Naive B cell (primary cell): ENCODE measurements around the gene CBL. TPM values are rescaled to one million over a fixed set of nuclear protein-coding genes. Genes with fewer than 3 reads are reported as not detected.

Experiments
- ATAC-seq, 2 donors: fragments of 150-1000 bp; cut with Tn5 transposase; 2 replicates each; pipeline ENCODE4 v1.10.0; 2021; ENCODE audit warnings: low read depth in 2 of 2, mild to moderate bottlenecking in 2 of 2, moderate library complexity in 2 of 2
- DNase-seq: peaks from one replicate; pipeline ENCODE4 v3.0.0; 2022
- H3K27ac Mint-ChIP-seq, 6 donors: one replicate each; pipeline ENCODE4 v1.8.0; 2020 to 2022; ENCODE audit warnings: mild to moderate bottlenecking in 6 of 6, mixed read lengths in 6 of 6, moderate library complexity in 5 of 6, inconsistent platforms in 2 of 6
- H3K27me3 Mint-ChIP-seq, 3 donors: one replicate each; pipeline ENCODE4 v1.8.0; 2021 to 2022; ENCODE audit warnings: mixed read lengths in 3 of 3, mild to moderate bottlenecking in 1 of 3
- H3K36me3 Mint-ChIP-seq, 2 donors: one replicate each; pipeline ENCODE4 v1.8.0; 2020 to 2022; ENCODE audit warnings: mixed read lengths in 2 of 2, inconsistent platforms in 1 of 2, mild to moderate bottlenecking in 1 of 2
- H3K4me1 Mint-ChIP-seq, 3 donors: one replicate each; pipeline ENCODE4 v1.8.0; 2020 to 2022; ENCODE audit warnings: mixed read lengths in 3 of 3, inconsistent platforms in 1 of 3, mild to moderate bottlenecking in 1 of 3, moderate library complexity in 1 of 3
- H3K4me3 Mint-ChIP-seq, 8 donors: one replicate each; pipeline ENCODE4 v1.8.0; 2020 to 2022; ENCODE audit warnings: mild to moderate bottlenecking in 8 of 8, mixed read lengths in 8 of 8, moderate library complexity in 8 of 8, inconsistent platforms in 2 of 8
- H3K9me3 Mint-ChIP-seq, 7 donors: one replicate each; pipeline ENCODE4 v1.8.0; 2020 to 2022; ENCODE audit warnings: mixed read lengths in 7 of 7, mild to moderate bottlenecking in 5 of 7, inconsistent platforms in 2 of 7, moderate library complexity in 1 of 7
- polyA plus RNA-seq, 6 donors: library from polyadenylated mRNA; unstranded; fragments of 300-500 nt; fragmentation: Illumina TruSeq; gene quantifications; one replicate each; pipeline ENCODE4 v1.2.3, GENCODE V29; 2021; ENCODE audit warnings: low read depth in 6 of 6

Gene CBL
- polyA plus RNA-seq, 6 donors from 2014 or later = 8.3 to 22.0 (median 14.4) TPM

GRCh38 chr11:119350302-119350701 lies 144.2 kb downstream of the CBL start:
- ATAC-seq (no peak), DNase-seq (no peak)
- peaks cover 0 to under 1% (median 0%) of the 10 kb centered on the region in 3 donors for H3K4me1 Mint-ChIP-seq
- H3K36me3 Mint-ChIP-seq = no peaks in the 10 kb centered on the region
- H3K9me3 Mint-ChIP-seq = no peaks in the 10 kb centered on the region
- no peak overlapping the region for H3K27ac Mint-ChIP-seq
- H3K27me3 Mint-ChIP-seq = peaks cover 44 to 72% (median 56%) of the 10 kb centered on the region in 3 donors
- H3K4me3 Mint-ChIP-seq = no peak overlapping the region

GRCh38 chr11:119351232-119351631 lies 145.1 kb downstream of the CBL start:
- DNase-seq (no peak), ATAC-seq (no peak)
- Mint-ChIP-seq H3K9me3 (no peaks in the 10 kb centered on the region), H3K36me3 (no peaks in the 10 kb centered on the region), H3K27me3 (peaks cover 47 to 73% (median 56%) of the 10 kb centered on the region in 3 donors), H3K4me1 (peaks cover 3 to 5% (median 4%) of the 10 kb centered on the region in 3 donors), H3K4me3 (no peak overlapping the region), H3K27ac (peak overlapping the region in 1 of 6 donors; percentile 21)

GRCh38 chr11:119352857-119353260 lies 146.7 kb downstream of the CBL start:
- Mint-ChIP-seq H3K36me3 (no peaks in the 10 kb centered on the region), H3K27ac (no peak overlapping the region), H3K9me3 (no peaks in the 10 kb centered on the region), H3K4me1 (peaks cover 16 to 17% (median 16%) of the 10 kb centered on the region in 3 donors), H3K4me3 (peak overlapping the region in 1 of 8 donors; percentile 19), H3K27me3 (peaks cover 42 to 72% (median 57%) of the 10 kb centered on the region in 3 donors)
- DNase-seq (no peak), ATAC-seq (no peak)

- Mint-ChIP-seq H3K4me1 (peaks cover 28 to 35% (median 33%) of the 10 kb centered on the region in 3 donors), H3K4me3 (peak overlapping the region in 7 of 8 donors; percentile 35 to 96 (median 73)), H3K36me3 (no peaks in the 10 kb centered on the region), H3K9me3 (no peaks in the 10 kb centered on the region), H3K27me3 (peaks cover 41 to 73% (median 54%) of the 10 kb centered on the region in 3 donors), H3K27ac (peak overlapping the region in 1 of 6 donors; percentile 90)
- no peak for ATAC-seq
- no peak for DNase-seq
Measured at GRCh38 chr11:119355091-119355843, 149.1 kb downstream of the CBL start.

GRCh38 chr11:119356349-119357031 lies 150.4 kb downstream of the CBL start:
- peak overlapping the region; percentile 73 to 96 (median 94) for H3K4me3 Mint-ChIP-seq
- H3K36me3 Mint-ChIP-seq = no peaks in the 10 kb centered on the region
- ATAC-seq (peak; percentile 86 to 87), DNase-seq (peak; percentile 64)
- H3K27ac Mint-ChIP-seq = peak overlapping the region in 5 of 6 donors; percentile 45 to 89 (median 83)
- no peaks in the 10 kb centered on the region for H3K9me3 Mint-ChIP-seq
- H3K27me3 Mint-ChIP-seq = peaks cover 36 to 61% (median 42%) of the 10 kb centered on the region in 3 donors
- H3K4me1 Mint-ChIP-seq = peaks cover 28 to 35% (median 33%) of the 10 kb centered on the region in 3 donors

- ATAC-seq (no peak), DNase-seq (no peak)
- H3K4me3 Mint-ChIP-seq = peak overlapping the region; percentile 57 to 94 (median 75)
- peaks cover 31 to 57% (median 39%) of the 10 kb centered on the region in 3 donors for H3K27me3 Mint-ChIP-seq
- H3K9me3 Mint-ChIP-seq = no peaks in the 10 kb centered on the region
- peak overlapping the region in 1 of 6 donors; percentile 88 for H3K27ac Mint-ChIP-seq
- H3K4me1 Mint-ChIP-seq = peaks cover 28 to 35% (median 33%) of the 10 kb centered on the region in 3 donors
- H3K36me3 Mint-ChIP-seq = no peaks in the 10 kb centered on the region
Measured at GRCh38 chr11:119357074-119357473, 150.9 kb downstream of the CBL start.

Other genes with a start within 250 kb of the CBL start
- not detected for gene FOXR1, start 234.6 kb upstream of the CBL start, polyA plus RNA-seq
- gene CENATAC, start 208.2 kb upstream of the CBL start, polyA plus RNA-seq = 10 to 100 TPM in 5 of 6 donors, 1 to 10 TPM in 1; 9.5 to 21.7 (median 12.3) TPM
- 1,000 to 10,000 TPM; 3,707 to 5,692 (median 4,418) TPM for gene RPS25, start 188.0 kb upstream of the CBL start, polyA plus RNA-seq
- gene TRAPPC4, start 187.6 kb upstream of the CBL start, polyA plus RNA-seq = 100 to 1,000 TPM in 1 of 6 donors, 10 to 100 TPM in 5; 45.6 to 103 (median 73.6) TPM
- gene SLC37A4, start 175.5 kb upstream of the CBL start, polyA plus RNA-seq = 10 to 100 TPM in 4 of 6 donors, 1 to 10 TPM in 2; 8.1 to 12.8 (median 11.1) TPM
- gene HYOU1, start 149.1 kb upstream of the CBL start, polyA plus RNA-seq = 10 to 100 TPM in 5 of 6 donors, 1 to 10 TPM in 1; 7.1 to 13.4 (median 12.5) TPM
- 10 to 100 TPM; 36.7 to 50.0 (median 46.2) TPM for gene VPS11, start 138.5 kb upstream of the CBL start, polyA plus RNA-seq
- gene HMBS, start 121.5 kb upstream of the CBL start, polyA plus RNA-seq = 10 to 100 TPM; 11.7 to 26.8 (median 16.4) TPM
- gene DPAGT1, start 104.5 kb upstream of the CBL start, polyA plus RNA-seq = 10 to 100 TPM; 29.7 to 61.6 (median 34.5) TPM
- gene C2CD2L, start 99.0 kb upstream of the CBL start, polyA plus RNA-seq = 1 to 10 TPM in 5 of 6 donors, under 1 TPM in 1; 0.55 to 3.8 (median 2.0) TPM
- gene HINFP, start 84.8 kb upstream of the CBL start, polyA plus RNA-seq = 10 to 100 TPM in 3 of 6 donors, 1 to 10 TPM in 3; 7.0 to 19.3 (median 9.9) TPM
- not detected for gene ABCG4, start 57.3 kb upstream of the CBL start, polyA plus RNA-seq
- gene NLRX1, start 37.6 kb upstream of the CBL start, polyA plus RNA-seq = 1 to 10 TPM; 2.1 to 4.1 (median 2.8) TPM
- gene NHERF4, start 20.9 kb upstream of the CBL start, polyA plus RNA-seq = not detected
- not detected for gene MCAM, start 110.8 kb downstream of the CBL start, polyA plus RNA-seq
- 10 to 100 TPM; 48.8 to 98.6 (median 58.0) TPM for gene RNF26, start 128.2 kb downstream of the CBL start, polyA plus RNA-seq
- not detected for gene C1QTNF5, start 134.5 kb downstream of the CBL start, polyA plus RNA-seq
- not detected for gene MFRP, start 140.4 kb downstream of the CBL start, polyA plus RNA-seq
- gene USP2, start 175.4 kb downstream of the CBL start, polyA plus RNA-seq = not detected
- not detected for gene THY1, start 216.8 kb downstream of the CBL start, polyA plus RNA-seq